H9 (cell line): Measurements from ENCODE around the gene LCMT1. TPM values are rescaled to one million over a fixed set of nuclear protein-coding genes. Genes with fewer than 3 reads are reported as not detected.

Experiments used
- DNase-seq: peaks from one replicate; pipeline ENCODE4 v3.0.0-alpha.2; 2017
- H2AFZ ChIP-seq: one replicate; pipeline ENCODE4 v1.6.1; 2013; ENCODE audit warnings: mild to moderate bottlenecking, low read length, control low read depth, moderate library complexity
- H2AK5ac ChIP-seq: 2 replicates; pipeline ENCODE4 v1.6.1; 2013; ENCODE audit warnings: low read length, control low read depth, mixed read lengths; ENCODE audit not compliant: insufficient read length
- H2BK120ac ChIP-seq: one replicate; pipeline ENCODE4 v1.6.1; 2013; ENCODE audit warnings: low read depth, mild to moderate bottlenecking, low read length, control low read depth, inconsistent platforms; ENCODE audit not compliant: poor library complexity, severe bottlenecking
- H2BK12ac ChIP-seq: 2 replicates; pipeline ENCODE4 v1.6.1; 2013; ENCODE audit warnings: low read length, control low read depth, mixed read lengths, low read depth; ENCODE audit not compliant: insufficient read length
- H2BK15ac ChIP-seq: 2 replicates; pipeline ENCODE4 v1.6.1; 2013; ENCODE audit warnings: low read depth, low read length, control low read depth
- H2BK20ac ChIP-seq: one replicate; pipeline ENCODE4 v1.6.1; 2013; ENCODE audit warnings: low read depth, mild to moderate bottlenecking, low read length, control low read depth, inconsistent platforms; ENCODE audit not compliant: poor library complexity, severe bottlenecking
- H2BK5ac ChIP-seq: 2 replicates; pipeline ENCODE4 v1.6.1; 2013; ENCODE audit warnings: low read length, control low read depth, mixed read lengths; ENCODE audit not compliant: insufficient read length
- H3K14ac ChIP-seq: 2 replicates; pipeline ENCODE4 v1.6.1; 2013; ENCODE audit warnings: low read length, control low read depth; ENCODE audit not compliant: insufficient read depth
- H3K18ac ChIP-seq: 2 replicates; pipeline ENCODE4 v1.6.1; 2013; ENCODE audit warnings: low read depth, mild to moderate bottlenecking, mixed read lengths, low read length, control low read depth; ENCODE audit not compliant: insufficient read length
- H3K23ac ChIP-seq: 2 replicates; pipeline ENCODE4 v1.6.1; 2013; ENCODE audit warnings: low read length, control low read depth, mixed read lengths, low read depth; ENCODE audit not compliant: insufficient read length
- H3K23me2 ChIP-seq: 2 replicates; pipeline ENCODE4 v1.6.1; 2013; ENCODE audit warnings: low read depth, mild to moderate bottlenecking, mixed read lengths, low read length, control low read depth; ENCODE audit not compliant: insufficient read length, poor library complexity, severe bottlenecking
- H3K27ac ChIP-seq: 2 replicates; pipeline ENCODE4 v1.5.1; 2013; ENCODE audit warnings: low read length, control low read depth, mixed read lengths, low read depth; ENCODE audit not compliant: insufficient read length
- H3K27me3 ChIP-seq: 2 replicates; pipeline ENCODE4 v1.6.1; 2013; ENCODE audit warnings: low read length, control low read depth, inconsistent platforms; ENCODE audit not compliant: insufficient read depth
- H3K4ac ChIP-seq: 2 replicates; pipeline ENCODE4 v1.6.1; 2013; ENCODE audit warnings: low read depth, mild to moderate bottlenecking, control low read depth, inconsistent platforms, low read length, moderate library complexity
- H3K4me1 ChIP-seq: 2 replicates; pipeline ENCODE4 v1.6.1; 2013; ENCODE audit warnings: low read length, control low read depth, inconsistent platforms; ENCODE audit not compliant: insufficient read depth
- H3K4me2 ChIP-seq: 2 replicates; pipeline ENCODE4 v1.6.1; 2013; ENCODE audit warnings: low read length, control low read depth, mixed read lengths; ENCODE audit not compliant: insufficient read length, insufficient read depth
- H3K56ac ChIP-seq: 2 replicates; pipeline ENCODE4 v1.6.1; 2013; ENCODE audit warnings: low read depth, mild to moderate bottlenecking, mixed read lengths, low read length, control low read depth; ENCODE audit not compliant: insufficient read length
- H3K79me1 ChIP-seq: 2 replicates; pipeline ENCODE4 v1.6.1; 2013; ENCODE audit warnings: low read depth, mild to moderate bottlenecking, moderate library complexity, low read length, control low read depth, inconsistent platforms; ENCODE audit not compliant: insufficient read depth, poor library complexity, severe bottlenecking
- H3K79me2 ChIP-seq: 2 replicates; pipeline ENCODE4 v1.6.1; 2013; ENCODE audit warnings: low read length, control low read depth, inconsistent platforms; ENCODE audit not compliant: insufficient read depth
- H3K9ac ChIP-seq: 2 replicates; pipeline ENCODE4 v1.6.1; 2013; ENCODE audit warnings: low read length, control low read depth, mixed read lengths; ENCODE audit not compliant: insufficient read length; ENCODE audit errors: extremely low read depth
- H3K9me3 ChIP-seq: one replicate; pipeline ENCODE4 v1.6.1; 2013; ENCODE audit warnings: low read depth, low read length, inconsistent platforms; ENCODE audit not compliant: control insufficient read depth
- H3T11ph ChIP-seq: one replicate; pipeline ENCODE4 v1.6.1; 2013; ENCODE audit warnings: mild to moderate bottlenecking, low read length, control low read depth, inconsistent platforms
- H4K20me1 ChIP-seq: one replicate; pipeline ENCODE4 v1.6.1; 2013; ENCODE audit not compliant: control insufficient read depth, insufficient read length, insufficient read depth
- H4K5ac ChIP-seq: 2 replicates; pipeline ENCODE4 v1.6.1; 2013; ENCODE audit warnings: low read depth, mild to moderate bottlenecking, mixed read lengths, low read length, control low read depth; ENCODE audit not compliant: insufficient read length
- H4K8ac ChIP-seq: replicated peaks from 2 replicates; pipeline ENCODE4 v1.6.1; 2013; ENCODE audit warnings: low read length, control low read depth, mixed read lengths, low read depth; ENCODE audit not compliant: insufficient read length
- H4K91ac ChIP-seq: 2 replicates; pipeline ENCODE4 v1.6.1; 2013; ENCODE audit warnings: low read depth, mild to moderate bottlenecking, moderate library complexity, mixed read lengths, low read length, control low read depth; ENCODE audit not compliant: insufficient read length
- H3K27ac Mint-ChIP-seq, 3 experiments: 2 replicates in 2 of 3; 3 replicates in 1 of 3; pipeline ENCODE4 v1.8.0; 2020 to 2021; ENCODE audit warnings: mixed read lengths in 3 of 3, mild to moderate bottlenecking in 1 of 3, moderate library complexity in 1 of 3
- H3K27me3 Mint-ChIP-seq: 2 replicates; pipeline ENCODE4 v1.8.0; 2021; ENCODE audit warnings: low read depth, mild to moderate bottlenecking, moderate library complexity, mixed read lengths
- H3K36me3 Mint-ChIP-seq, 3 experiments: 2 replicates in 2 of 3; 3 replicates in 1 of 3; pipeline ENCODE4 v1.8.0; 2020 to 2021; ENCODE audit warnings: low read depth in 3 of 3, mixed read lengths in 3 of 3; ENCODE audit not compliant: insufficient read depth in 1 of 3
- H3K4me1 Mint-ChIP-seq, 2 experiments: 2 replicates each; pipeline ENCODE4 v1.8.0; 2020; ENCODE audit warnings: mixed read lengths in 2 of 2
- H3K4me3 Mint-ChIP-seq, 2 experiments: 2 replicates in 1 of 2; 3 replicates in 1 of 2; pipeline ENCODE4 v1.8.0; 2020 to 2021; ENCODE audit warnings: mild to moderate bottlenecking in 2 of 2, mixed read lengths in 2 of 2, moderate library complexity in 1 of 2
- H3K9me3 Mint-ChIP-seq, 2 experiments: 2 replicates in 1 of 2; 3 replicates in 1 of 2; pipeline ENCODE4 v1.8.0; 2020; ENCODE audit warnings: mild to moderate bottlenecking in 2 of 2, mixed read lengths in 2 of 2, moderate library complexity in 1 of 2
- WGBS: extraction: QIAGEN DNeasy Blood & Tissue Kit; methylation state at CpG from one replicate; pipeline ENCODE4 v1.1.7; 2013; ENCODE audit warnings: missing lambda C conversion rate, low lambda C conversion rate, mixed read lengths; ENCODE audit not compliant: insufficient read length; ENCODE audit errors: extremely low coverage; 5-methylcytosine and 5-hydroxymethylcytosine counted together
- total RNA-seq: library from RNA; stranded (reverse); gene quantifications from 2 replicates; pipeline ENCODE4 v1.2.1, GENCODE V29; 2021
- TF ChIP-seq, protein P1 (sequence below): fragments of 200-600 bp; sonication (generic); conservative IDR thresholded peaks from 3 replicates; pipeline ENCODE4 v1.8.0; 2021; ENCODE audit warnings: antibody characterized with exemption, mild to moderate bottlenecking

The LCMT1 gene
- total RNA-seq, 1 experiment from 2014 or later, result 81.2 TPM

DNA sequence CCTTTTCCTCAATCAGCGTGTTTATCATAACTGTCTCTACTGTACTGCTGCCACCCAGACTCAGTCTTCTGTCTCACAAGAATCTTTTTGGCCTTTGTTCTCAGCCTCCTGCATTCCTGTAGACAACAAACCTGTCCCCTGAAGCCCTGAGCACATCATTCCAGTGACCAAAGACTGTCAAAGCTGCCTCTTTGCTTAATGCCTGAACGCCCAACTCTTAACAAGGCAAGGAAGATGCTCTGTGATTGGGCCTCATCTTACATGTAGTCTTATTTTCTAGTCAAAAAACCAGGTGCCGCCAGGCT lies 75.9 kb downstream of the LCMT1 start:
- DNase-seq, result no peak
- Histone ChIP-seq H3K4ac (no peak overlapping the region), H4K5ac (no peak overlapping the region), H3K27me3 (no peaks in the 10 kb centered on the region), H2AK5ac (no peak overlapping the region), H2BK5ac (no peak overlapping the region), H3K23me2 (no peaks in the 10 kb centered on the region), H4K91ac (no peak overlapping the region), H3T11ph (no peak overlapping the region), H3K79me1 (no peaks in the 10 kb centered on the region), H2BK120ac (no peak overlapping the region), H3K4me1 (no peaks in the 10 kb centered on the region), H3K56ac (no peak overlapping the region), H2AFZ (no peak overlapping the region), H3K9ac (no peak overlapping the region), H4K8ac (no peak overlapping the region), H3K4me2 (no peak overlapping the region), H3K18ac (no peak overlapping the region), H4K20me1 (no peaks in the 10 kb centered on the region), H3K27ac (no peak overlapping the region), H3K9me3 (no peaks in the 10 kb centered on the region), H2BK20ac (no peak overlapping the region), H3K23ac (no peak overlapping the region), H3K79me2 (no peaks in the 10 kb centered on the region), H2BK15ac (no peak overlapping the region), H2BK12ac (no peak overlapping the region), H3K14ac (no peak overlapping the region)
- TF ChIP-seq, protein P1, sequence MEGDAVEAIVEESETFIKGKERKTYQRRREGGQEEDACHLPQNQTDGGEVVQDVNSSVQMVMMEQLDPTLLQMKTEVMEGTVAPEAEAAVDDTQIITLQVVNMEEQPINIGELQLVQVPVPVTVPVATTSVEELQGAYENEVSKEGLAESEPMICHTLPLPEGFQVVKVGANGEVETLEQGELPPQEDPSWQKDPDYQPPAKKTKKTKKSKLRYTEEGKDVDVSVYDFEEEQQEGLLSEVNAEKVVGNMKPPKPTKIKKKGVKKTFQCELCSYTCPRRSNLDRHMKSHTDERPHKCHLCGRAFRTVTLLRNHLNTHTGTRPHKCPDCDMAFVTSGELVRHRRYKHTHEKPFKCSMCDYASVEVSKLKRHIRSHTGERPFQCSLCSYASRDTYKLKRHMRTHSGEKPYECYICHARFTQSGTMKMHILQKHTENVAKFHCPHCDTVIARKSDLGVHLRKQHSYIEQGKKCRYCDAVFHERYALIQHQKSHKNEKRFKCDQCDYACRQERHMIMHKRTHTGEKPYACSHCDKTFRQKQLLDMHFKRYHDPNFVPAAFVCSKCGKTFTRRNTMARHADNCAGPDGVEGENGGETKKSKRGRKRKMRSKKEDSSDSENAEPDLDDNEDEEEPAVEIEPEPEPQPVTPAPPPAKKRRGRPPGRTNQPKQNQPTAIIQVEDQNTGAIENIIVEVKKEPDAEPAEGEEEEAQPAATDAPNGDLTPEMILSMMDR, result no peak
- WGBS, result no CpG with 5 or more reads among the region's 3 CpGs
- no peak overlapping the region for H3K27ac Mint-ChIP-seq
- no peaks in the 10 kb centered on the region for H3K9me3 Mint-ChIP-seq
- H3K4me3 Mint-ChIP-seq, result no peak overlapping the region
- H3K27me3 Mint-ChIP-seq, result no peaks in the 10 kb centered on the region; the same call in 1 of the 2 replicates
- H3K4me1 Mint-ChIP-seq, result peaks cover 3% of the 10 kb centered on the region in 2 experiments; a peak in 1 of 4 replicates
- no peaks in the 10 kb centered on the region for H3K36me3 Mint-ChIP-seq
